ENCODE data around the gene NUSAP1.

The NUSAP1 gene

DNA sequence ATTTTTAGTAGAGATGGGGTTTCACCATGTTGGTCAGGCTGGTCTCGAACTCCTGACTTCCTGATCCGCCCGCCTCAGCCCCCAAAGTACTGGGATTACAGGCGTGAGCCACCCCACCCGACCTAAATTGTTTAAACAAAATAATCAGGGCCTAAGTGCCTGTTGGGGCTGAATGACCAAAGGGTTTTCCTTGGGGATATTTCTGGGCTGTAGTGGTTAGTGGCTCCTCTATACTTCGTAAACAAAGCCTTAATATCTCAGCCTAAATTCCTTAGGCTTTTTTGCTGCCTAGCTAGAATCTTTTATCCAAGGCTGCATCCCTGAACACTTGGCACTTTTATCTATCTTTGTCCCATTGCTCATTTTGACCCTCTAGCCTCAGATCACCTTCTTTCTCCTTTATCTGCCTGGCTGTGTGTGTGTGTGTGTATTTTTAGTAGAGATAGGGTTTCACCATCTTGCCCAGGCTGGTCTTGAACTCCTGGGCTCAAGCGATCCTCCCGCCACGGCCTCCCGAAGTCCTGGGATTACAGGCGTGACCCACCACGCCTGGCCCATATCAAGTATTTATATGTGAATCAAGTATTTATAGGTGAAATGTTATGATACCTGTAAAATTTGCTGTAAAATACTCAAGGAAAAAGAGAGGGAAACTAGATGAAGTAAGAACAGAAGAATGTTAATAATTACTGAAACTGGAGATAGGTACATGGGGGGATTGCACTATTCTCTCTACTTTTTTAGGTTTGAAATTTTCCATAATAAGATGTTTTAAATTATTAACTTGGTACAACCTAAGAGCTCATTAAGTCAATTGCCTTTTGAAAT is 1.8 kb downstream of the NUSAP1 start:
- DNase-seq, result peak; percentile 65

DNA sequence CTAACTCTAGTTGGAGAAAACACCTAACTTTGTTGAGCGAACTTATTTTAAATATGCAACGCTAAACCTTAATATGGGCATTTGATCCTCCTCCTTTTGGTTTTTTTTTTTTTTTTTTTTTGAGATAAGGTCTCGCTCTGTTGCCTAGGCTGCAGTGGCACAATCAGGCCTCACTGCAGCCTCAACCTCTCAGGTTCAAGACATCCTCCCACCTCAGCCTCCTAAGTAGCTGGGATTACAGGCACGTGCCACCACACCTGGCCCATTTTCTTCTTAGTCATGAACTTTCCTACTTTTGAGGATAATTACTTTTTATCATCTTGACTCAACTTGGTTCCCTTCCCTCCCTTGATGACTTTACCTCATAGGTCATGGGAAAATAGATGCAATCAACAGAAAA is 3.9 kb downstream of the NUSAP1 start:
- DNase-seq, result peak; percentile 46

DNA sequence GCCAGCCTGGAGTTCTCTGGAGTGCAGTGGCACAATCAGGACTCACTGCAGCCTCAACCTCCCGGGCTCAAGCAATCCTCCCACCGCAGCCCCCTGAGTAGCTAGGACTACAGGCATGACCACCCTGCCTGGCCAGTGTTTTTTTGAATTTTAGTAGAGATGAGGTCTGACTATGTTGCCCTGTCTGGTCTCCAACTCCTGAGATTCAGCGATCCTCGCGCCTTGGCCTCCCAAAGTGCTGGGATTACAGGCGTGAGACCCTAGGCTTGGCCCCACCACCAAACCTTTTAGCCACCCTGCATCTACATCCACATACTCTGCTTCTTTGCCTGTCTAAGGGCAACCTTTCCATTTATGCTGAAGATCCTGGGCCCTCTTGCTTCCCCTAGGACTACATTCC is 4.4 kb downstream of the NUSAP1 start:
- DNase-seq, result no peak

DNA sequence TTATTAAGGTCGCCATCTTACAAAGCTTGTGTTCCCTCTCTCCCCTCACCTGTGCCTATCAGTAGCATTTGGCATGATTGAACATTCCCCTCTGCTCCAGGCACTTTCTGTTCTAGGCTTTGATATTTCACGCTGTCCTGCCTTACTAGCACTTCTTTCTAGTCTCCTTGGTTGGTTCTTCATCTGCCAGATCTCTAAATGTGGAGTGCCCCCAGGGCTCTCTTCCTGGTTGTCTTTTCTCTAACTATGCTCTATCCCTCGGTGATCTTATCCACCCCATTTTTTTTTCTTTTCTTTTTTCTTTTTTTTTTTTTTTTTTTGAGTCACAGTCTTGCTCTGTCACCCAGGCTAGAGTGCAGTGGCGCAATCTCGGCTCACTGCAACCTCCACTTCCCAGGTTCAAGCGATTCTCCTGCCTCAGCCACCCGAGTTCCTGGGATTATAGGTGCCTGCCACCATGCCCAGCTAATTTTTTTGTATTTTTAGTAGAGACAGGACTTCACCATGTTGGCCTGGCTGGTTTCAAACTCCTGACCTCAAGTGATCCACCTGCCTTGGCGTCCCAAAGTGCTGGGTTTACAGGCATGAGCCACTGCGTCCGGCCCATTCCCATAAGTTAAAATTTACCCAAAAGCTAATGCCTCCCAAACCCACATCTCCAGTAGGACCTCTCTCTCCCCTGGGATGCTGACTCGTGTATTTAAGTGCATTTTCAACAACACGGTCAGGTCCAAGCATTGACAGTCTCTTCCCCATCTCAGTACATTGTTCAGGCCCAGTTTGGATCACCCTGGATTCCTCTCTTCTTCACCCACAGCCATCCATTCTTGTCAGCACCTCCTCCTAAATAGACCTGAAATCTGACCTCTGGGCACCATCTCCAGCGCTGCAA is 5.2 kb downstream of the NUSAP1 start:
- DNase-seq, result no peak

DNA sequence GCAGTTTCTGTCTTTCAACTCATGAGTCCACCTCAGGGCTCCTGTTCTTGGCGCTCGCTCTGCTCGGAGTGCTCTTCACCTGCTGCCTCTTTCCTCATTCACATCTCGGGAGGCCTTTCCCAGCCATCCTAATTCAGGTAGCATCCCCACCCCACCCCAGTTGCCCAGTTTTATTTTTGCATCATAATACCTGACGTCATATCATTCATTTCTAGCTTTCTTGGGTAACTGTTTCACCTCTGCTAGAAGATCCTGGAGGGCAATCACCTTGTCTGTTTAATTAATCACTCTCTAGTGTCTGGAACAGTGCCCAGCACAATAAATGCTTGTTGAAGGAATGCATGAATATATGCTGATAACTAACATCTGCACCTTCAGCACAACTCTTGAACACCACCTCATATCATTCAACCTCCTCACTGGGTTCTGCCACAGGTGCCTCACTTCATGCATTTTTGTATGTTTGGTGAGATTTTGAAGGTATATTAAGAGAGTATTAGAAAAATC is 7.6 kb downstream of the NUSAP1 start:
- DNase-seq, result no peak

DNA sequence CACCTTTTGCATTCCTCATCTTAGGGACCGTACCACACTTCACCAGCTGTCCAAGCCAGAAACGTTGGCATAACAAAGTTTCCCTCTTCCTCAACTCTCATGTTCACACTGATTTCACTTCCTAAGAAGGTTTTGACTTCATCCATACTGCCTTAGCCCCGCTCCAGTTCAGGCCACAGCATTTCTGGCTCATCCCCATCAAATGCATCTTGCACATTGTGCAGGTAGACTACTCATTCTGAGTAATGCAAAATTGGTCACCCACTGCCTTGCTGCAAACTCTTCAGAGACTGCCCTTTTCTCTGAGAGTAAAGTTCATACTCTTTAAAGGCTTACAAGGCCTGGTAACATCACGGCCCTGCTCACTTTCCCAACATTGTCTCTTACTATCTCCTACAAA is 8.8 kb downstream of the NUSAP1 start:
- DNase-seq, result no peak

DNA sequence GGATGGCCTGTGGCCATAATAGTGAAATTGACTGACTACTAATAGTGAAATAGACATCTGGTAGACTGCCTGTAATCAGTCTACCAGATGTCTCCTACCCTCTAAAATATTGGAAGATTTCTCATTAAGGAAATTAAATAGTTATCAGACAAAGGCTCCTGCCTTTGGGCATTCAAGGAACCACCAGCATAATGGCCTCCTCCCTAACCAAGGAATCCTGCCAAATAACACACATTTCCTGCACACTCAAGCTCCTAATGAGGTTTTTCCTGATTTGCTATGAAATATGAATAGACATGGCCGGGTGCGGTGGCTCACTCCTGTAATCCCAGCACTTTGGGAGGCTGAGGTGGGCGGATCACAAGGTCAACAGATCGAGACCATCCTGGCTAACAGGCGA is 14.6 kb downstream of the NUSAP1 start:
- no peak for DNase-seq

DNA sequence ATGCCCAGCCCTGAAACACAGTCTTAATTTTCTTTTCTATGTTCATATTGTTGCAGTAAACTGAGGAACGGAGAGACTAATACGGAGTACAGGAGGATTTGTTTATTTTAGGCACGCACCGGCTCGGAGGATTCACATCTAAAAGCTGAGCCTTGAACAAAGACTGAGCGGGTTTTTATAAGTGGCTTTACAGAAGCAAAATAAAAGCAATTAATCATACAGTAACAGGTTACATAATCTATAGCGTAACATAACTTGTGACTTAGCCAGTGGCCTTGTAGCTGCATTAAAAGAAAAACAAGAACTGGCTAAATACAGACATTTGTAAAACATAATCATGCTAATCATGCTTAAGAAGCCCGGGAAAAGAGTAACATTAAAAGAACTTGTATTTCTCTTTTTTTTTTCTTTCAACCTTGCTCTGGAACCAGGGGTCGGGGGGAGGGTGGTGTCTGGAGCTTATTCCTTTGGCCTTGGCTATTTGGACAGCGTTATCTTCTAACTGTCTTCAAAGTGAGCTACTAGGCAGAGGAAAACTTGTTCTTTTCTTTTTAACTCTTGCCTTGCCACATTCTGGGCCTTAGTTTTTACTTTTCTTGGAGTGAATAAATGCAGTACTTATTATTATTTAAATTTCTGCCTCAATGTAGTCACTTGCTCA is 17.5 kb downstream of the NUSAP1 start:
- no peak for DNase-seq

DNA sequence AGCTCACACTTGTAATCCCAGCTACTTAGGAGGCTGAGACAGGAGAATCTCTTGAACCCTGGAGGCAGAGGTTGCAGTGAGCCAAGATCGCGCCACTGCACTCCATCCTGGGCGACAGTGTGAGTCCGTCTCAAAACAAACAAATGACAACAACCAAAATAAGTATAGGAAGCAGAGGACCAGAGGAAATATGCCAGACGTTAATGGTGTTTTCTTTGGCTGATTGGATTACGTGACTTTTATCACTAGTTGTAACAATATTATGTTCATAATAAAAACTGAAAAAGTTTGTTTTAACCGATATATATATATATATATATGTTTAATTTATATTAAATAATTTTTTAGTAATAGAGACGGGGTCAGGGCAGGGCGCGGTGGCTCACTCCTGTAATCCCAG is 21.7 kb downstream of the NUSAP1 start:
- no peak for DNase-seq

DNA sequence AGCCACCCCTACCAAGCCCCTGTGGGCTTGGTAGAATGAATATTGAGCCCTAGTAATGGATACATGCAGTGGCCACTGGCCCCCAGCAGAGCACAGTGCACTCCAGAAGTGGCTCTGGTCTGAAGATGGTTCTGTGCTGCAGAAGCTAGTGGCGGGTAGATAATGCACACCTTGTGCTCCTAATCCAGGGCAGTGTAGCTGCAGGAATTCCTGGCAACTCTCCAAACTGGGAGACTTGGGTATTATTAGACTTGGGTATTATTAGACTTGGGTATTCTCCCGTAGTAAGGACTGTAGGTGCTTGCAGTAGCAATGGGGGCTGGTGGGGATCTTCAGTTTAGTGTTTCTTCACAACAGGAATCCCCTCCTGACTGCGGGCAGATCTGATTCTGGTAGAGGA is 34.7 kb downstream of the NUSAP1 start:
- DNase-seq, result no peak

DNA sequence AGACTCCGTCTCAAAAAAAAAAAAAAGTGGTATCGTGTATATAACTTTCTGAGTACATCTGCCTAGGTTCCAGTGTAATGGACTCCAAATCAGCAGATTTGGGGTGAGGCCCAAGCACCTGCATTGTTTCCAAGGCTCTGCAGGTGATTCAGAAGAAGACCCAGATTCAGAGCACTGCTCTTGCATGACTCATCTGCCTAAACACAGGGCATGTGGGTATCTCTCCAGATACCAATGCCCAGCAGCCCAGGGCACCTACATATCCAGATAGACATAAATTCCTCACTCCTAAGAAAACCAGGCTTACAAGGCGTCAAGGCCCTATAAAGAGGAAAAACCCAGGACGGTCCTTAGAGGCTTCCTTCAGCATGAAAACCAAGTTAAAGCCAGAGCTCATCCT is 45.3 kb downstream of the NUSAP1 start:
- DNase-seq, result no peak

DNA sequence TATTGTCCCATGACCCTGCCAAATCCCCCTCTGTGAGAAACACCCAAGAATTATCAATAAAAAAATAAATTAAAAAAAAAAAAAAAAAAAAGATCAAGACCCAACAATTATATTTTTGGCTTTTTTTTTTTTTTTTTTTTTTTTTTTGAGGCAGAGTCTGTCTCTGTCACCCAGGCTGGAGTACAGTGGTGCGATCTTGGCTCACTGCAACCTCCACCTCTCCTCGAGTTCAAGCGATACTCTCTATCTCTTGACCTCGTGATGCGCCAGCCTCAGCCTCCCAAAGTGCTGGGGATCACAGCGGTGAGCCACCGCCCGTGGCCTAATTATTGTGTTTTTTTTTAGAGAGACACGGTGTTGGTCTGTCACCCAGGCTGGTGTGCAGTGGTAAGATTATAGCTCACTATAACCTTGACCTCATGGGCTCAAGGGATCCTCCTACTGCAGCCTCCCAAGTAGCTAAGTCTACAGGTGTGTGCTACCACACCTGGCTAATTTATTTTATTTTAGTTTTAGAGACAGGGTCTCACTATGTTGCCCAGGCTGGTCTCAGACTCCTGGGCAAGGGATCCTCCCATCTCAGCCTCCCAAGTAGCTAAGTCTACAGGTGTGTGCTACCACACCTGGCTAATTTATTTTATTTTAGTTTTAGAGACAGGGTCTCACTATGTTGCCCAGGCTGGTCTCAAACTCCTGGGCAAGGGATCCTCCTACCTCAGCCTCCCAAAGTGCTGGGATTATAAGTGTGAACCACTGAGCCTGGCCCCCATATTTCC is 51.5 kb downstream of the NUSAP1 start:
- peak; percentile 12 for DNase-seq

DNA sequence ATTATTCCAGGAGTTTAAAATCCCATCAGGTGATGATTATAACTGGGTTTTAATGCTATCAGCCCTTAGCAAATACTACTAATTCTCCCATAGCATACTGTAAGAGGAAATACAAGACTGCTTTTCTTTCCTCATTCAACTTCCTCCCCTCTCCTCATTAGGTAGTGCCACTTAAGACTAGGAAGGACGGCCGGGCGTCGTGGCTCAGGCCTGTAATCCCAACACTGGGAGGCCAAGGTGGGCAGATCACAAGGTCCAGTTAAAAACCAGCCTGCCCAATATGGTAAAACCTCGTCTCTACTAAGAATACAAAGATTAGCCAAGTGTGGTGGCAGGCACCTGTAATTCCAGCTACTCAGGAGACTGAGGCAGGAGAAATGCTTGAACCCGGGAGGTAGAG is 55.0 kb downstream of the NUSAP1 start:
- no peak for DNase-seq

DNA sequence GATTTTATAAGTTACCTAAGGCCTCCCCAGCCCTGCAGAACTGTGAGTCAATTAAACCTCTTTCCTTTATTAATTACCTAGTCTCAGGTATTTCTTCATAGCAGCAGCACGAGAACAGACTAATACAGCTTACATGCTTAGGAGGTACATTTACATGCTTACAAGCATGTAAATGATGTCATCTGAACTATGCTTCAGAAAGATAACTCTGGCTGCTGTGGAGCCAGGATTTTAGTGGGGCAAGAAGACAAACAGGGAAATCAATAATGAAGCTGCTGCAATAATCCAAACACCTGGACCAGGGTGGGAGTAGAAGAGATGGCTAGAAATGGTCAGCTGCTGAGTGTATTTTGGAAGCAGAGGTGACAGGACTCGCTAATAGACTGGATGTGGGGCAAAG is 60.0 kb downstream of the NUSAP1 start:
- no peak for DNase-seq

DNA sequence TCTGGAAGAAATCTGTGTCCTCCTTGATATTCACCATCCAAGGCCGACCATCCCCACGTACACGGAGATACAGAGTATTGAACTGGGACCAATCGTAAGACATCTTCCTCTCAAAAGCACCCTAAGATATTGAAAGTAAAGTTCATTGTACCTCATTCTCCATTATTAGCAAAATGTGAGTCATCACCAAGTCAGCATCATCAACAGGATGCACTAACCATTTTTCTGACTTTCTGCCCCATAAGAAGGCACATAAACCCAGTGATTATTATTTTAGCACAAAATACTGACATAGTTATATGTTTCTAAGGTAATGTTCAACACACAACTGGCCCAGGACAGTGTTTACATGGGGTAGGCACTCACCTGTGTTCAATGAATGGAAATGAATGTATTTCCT is 62.2 kb downstream of the NUSAP1 start:
- DNase-seq, result no peak

DNA sequence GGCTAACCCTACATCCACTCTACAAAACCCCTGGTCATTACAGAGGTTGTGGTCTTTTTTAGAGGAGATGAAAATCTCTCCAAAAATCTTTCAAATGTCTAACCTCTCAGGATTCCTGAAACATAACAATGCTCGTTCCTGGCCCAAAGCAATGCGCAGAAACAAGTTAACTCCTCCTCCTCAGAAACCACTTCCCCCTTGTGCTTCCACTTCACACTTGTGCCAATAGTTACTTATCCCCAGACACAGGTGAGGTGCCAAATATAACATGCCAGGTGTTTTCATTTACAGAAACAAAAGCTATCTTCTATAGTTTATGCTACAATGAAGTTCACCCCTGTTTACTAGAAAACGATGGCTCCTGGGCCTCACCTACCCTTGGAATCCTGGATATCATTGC is 63.4 kb downstream of the NUSAP1 start:
- no peak for DNase-seq

DNA sequence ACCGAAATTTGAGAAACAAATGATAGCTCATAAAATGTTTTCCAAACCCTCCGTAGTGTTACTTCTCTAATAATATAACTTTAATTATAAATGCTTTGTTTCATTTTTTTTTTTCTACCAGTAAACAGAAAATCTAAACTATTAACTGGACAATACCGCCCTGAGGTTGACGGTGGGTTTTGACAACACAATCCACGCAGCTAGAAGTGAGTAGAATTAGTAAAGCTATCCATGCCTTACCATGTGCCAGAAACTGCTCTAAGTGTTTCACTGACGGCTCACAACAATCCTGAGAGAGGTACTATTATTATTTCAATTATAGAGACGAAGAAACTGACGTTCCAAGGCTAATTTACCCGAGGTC is 69.2 kb downstream of the NUSAP1 start:
- DNase-seq, result no peak

DNA sequence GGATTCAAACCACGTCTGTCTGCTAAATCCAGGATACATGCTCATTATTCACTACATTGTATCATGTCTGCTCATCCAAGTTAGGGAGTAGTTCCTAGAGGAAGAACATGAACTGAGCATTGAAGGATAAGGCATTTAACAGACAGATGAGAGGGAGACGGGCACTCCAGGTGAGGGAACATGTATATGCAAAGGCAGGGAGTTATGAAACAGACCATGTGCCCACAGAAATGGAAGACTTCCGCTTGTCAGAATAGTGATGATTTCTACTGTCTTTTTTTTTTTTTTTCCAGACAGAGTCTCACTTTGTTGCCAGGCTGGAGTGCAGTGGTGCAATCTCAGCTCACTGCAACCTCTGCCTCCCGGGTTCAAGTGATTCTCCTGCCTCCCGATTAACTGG is 74.7 kb downstream of the NUSAP1 start:
- DNase-seq, result no peak

DNA sequence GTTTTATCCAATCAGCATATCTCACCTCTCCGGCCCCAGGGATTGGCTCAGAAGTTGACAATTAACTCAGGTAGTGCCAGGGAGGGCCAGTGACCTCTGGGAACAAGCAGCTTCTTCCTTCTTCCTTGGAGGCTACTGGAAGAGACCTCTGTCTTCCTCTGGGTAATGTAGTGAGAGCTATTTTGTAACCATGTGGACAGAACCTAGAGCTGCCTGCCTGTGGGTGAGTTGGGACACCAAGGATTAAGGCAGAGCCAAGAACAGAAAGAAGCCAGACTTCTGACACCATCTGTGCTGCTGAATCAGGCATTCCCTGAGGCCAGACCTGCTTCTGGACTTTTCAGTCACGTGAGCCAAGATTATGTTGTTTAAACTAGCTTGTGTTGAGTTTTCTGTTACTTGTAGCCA is 75.6 kb downstream of the NUSAP1 start:
- DNase-seq, result no peak

DNA sequence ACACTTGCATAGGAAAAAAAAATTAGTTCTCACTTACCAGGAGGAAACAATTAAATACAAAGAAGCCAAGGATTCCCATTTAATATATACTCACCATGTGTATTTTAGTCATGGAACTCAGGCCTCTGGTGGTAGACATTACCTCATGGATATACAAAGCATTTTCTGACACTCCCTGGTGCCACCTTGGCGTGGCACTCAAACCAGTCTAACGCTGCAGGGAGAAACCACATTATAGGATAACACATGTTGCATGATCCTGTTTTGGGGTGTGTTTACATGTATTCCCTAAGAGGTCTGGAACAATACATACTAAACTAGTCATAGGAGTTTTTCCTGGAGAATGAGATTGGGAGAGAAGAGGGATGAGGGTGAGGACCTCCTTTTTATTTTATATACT is 78.3 kb downstream of the NUSAP1 start:
- no peak for DNase-seq

DNA sequence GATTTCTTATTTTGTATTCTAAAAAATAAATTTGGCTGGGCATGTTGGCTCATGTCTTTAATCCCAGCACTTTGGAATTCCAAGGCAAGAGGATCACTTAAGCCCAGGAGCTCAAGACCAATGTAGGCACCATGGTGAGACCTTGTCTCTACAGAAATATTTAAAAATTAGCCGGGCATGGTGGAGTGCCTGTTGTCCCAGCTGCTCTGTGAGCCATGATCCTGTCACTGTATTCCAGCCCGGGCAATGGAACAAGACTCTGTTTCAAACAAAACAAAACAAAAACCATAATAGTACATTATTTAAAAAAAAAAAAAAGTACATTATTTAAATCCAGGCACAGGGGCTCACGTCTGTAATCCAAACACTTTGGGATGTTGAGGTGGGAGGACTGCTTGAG is 78.8 kb downstream of the NUSAP1 start:
- DNase-seq, result no peak

DNA sequence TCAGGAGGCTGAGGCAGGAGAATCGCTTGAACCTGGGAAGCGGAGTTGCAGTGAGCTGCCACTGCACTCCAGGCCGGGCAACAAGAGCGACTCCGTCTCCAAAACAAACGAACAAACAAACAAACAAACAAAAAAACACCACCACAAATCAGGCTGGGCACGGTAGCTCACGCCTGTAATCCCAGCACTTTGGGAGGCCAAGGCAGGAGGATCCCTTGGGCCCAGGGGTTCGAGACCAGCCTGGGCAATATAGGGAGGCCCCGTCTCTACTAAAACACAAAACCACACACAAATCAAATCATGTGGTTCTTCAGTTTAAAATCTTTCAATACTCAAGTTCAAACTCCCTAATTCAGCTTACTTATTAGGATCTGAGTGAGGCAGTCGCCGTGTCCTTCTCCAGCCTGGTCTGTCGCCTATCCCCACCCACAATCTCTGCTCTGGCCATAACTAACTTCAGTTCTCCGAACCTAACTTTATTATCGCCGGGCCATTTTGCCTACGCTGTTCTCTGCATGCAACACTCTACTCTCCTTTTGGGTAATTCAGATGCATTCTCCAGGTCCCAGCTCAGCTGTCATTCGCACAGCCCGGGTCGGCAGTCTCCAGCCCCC is 83.6 kb downstream of the NUSAP1 start:
- DNase-seq, result no peak
